Activated CD8-positive, alpha-beta memory T cell treated with anti-CD3 and anti-CD28 coated beads, Interleukin-2, amount 50 U/mL, for 24 hours (primary cell): ENCODE results near the gene RNF212B.

Source experiments
- DNase-seq: peaks from one replicate; pipeline ENCODE4 v3.0.0-alpha.2; 2020; ENCODE audit errors: extremely low read depth

The RNF212B gene

DNA sequence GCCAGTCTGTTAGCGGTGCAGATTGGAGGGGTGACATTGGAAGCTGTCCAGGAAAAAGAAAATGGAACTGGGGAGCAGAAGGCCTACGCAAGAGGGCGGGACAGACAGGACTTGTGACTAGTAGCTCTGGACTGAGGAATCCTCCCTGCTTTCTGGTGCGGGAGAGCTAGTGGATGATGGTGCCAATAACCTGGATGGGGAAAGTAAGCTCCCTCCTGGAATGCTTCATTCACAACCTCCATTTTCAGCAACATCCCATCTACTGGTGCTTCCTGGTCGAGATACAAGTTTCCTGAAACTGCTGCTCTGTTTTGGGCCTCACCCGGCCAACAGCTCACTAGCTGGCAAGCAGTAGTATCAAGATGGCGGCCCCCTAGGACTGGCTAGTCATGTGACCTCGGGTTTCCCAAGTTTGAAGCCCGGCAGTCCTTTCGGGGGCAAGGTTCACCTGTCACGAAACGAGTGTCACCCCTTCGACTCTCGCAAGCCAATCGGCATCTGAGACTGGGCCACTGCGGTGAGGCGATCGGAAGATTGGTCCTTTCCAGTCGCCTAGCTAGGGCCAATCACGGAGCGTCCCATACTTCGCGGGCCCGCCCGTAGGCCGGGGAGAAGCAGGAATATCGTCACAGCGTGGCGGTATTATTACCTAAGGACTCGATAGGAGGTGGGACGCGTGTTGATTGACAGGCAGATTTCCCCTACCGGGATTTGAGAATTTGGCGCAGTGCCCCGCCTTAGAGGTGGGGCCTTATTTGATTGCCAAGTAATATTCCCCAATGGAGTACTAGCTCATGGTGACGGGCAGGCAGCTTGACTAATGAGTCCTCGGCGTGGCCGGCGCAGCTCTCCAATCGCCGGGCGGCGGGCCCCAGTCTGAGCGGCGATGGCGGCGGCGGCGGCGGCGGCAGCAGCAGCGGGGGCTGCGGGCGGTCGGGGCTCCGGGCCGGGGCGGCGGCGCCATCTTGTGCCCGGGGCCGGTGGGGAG is 83.1 kb downstream of the RNF212B start, which contains the start of gene PABPN1:
Gene PABPN1, plus strand, starts transcription at position 874 of the 988 bp plus-strand sequence. Its CDS starts 13 bp downstream, at position 887.
- DNase-seq: peak; percentile 97

- no peak for DNase-seq
Observed at GRCh38 chr14:23321572-23322547, 84.1 kb downstream of the RNF212B start.
